ENCODE measurements around the gene PLXDC1. TPM values are rescaled to one million over a fixed set of nuclear protein-coding genes. Genes with fewer than 3 reads are reported as not detected.

PLXDC1 gene
- total RNA-seq, 1 donor from 2014 or later: 2.3 TPM

- H3K4me3 Mint-ChIP-seq (ENCODE audit: low read depth): no peak overlapping the region
- DNase-seq (ENCODE audit: low spot score, unreplicated experiment): no peak
Measured at GRCh38 chr17:39073353-39073752, 78.1 kb downstream of the PLXDC1 start.

GRCh38 chr17:39071573-39071972 lies 79.9 kb downstream of the PLXDC1 start:
- Mint-ChIP-seq H3K27ac (no peak overlapping the region), H3K9me3 (ENCODE audit: low read depth) (no peaks in the 10 kb centered on the region), H3K4me1 (ENCODE audit: low read depth) (no peaks in the 10 kb centered on the region)

More at GRCh38 chr17:39073353-39073752, 78.1 kb downstream of the PLXDC1 start:
- TF ChIP-seq CTCF (IDR thresholded peaks at IDR 0.05; ENCODE audit: unreplicated experiment): no peak
- no peak overlapping the region for H3K27ac Mint-ChIP-seq
- H3K27me3 Mint-ChIP-seq: peaks cover 4% of the 10 kb centered on the region
- no peaks in the 10 kb centered on the region for H3K4me1 Mint-ChIP-seq (ENCODE audit: low read depth)
- H3K36me3 Mint-ChIP-seq (ENCODE audit: insufficient read depth): no peaks in the 10 kb centered on the region
- no peaks in the 10 kb centered on the region for H3K9me3 Mint-ChIP-seq (ENCODE audit: low read depth)

GRCh38 chr17:39069114-39069756 lies 82.2 kb downstream of the PLXDC1 start:
- peak; percentile 63 for TF ChIP-seq CTCF (IDR thresholded peaks at IDR 0.05; ENCODE audit: unreplicated experiment)
- H3K4me1 Mint-ChIP-seq (ENCODE audit: low read depth): no peaks in the 10 kb centered on the region
- peaks cover 4% of the 10 kb centered on the region for H3K27me3 Mint-ChIP-seq
- DNase-seq (ENCODE audit: low spot score, unreplicated experiment): no peak
- no peaks in the 10 kb centered on the region for H3K36me3 Mint-ChIP-seq (ENCODE audit: insufficient read depth)
- H3K9me3 Mint-ChIP-seq (ENCODE audit: low read depth): no peaks in the 10 kb centered on the region
- no peak overlapping the region for H3K4me3 Mint-ChIP-seq (ENCODE audit: low read depth)
- H3K27ac Mint-ChIP-seq: no peak overlapping the region

More at GRCh38 chr17:39071573-39071972, 79.9 kb downstream of the PLXDC1 start:
- Mint-ChIP-seq H3K36me3 (ENCODE audit: insufficient read depth) (no peaks in the 10 kb centered on the region), H3K4me3 (ENCODE audit: low read depth) (no peak overlapping the region), H3K27me3 (peaks cover 4% of the 10 kb centered on the region)
- no peak for TF ChIP-seq CTCF (IDR thresholded peaks at IDR 0.05; ENCODE audit: unreplicated experiment)
- no peak for DNase-seq (ENCODE audit: low spot score, unreplicated experiment)

GRCh38 chr17:39064819-39065218 lies 86.6 kb downstream of the PLXDC1 start:
- no peak for TF ChIP-seq CTCF (IDR thresholded peaks at IDR 0.05; ENCODE audit: unreplicated experiment)
- Mint-ChIP-seq H3K4me3 (ENCODE audit: low read depth) (no peak overlapping the region), H3K27ac (no peak overlapping the region), H3K4me1 (ENCODE audit: low read depth) (no peaks in the 10 kb centered on the region), H3K27me3 (peaks cover 14% of the 10 kb centered on the region), H3K36me3 (ENCODE audit: insufficient read depth) (no peaks in the 10 kb centered on the region), H3K9me3 (ENCODE audit: low read depth) (no peaks in the 10 kb centered on the region)
- no peak for DNase-seq (ENCODE audit: low spot score, unreplicated experiment)

GRCh38 chr17:39064374-39064773 lies 87.1 kb downstream of the PLXDC1 start:
- Mint-ChIP-seq H3K4me3 (ENCODE audit: low read depth) (no peak overlapping the region), H3K9me3 (ENCODE audit: low read depth) (no peaks in the 10 kb centered on the region), H3K27me3 (peaks cover 12% of the 10 kb centered on the region), H3K36me3 (ENCODE audit: insufficient read depth) (no peaks in the 10 kb centered on the region), H3K4me1 (ENCODE audit: low read depth) (no peaks in the 10 kb centered on the region), H3K27ac (no peak overlapping the region)
- TF ChIP-seq CTCF (IDR thresholded peaks at IDR 0.05; ENCODE audit: unreplicated experiment): no peak
- DNase-seq (ENCODE audit: low spot score, unreplicated experiment): no peak
